Heart left ventricle (tissue), 13 donors: ENCODE results near the gene SCN4B.

Experiments used
- CTCF ChIP-seq, 12 donors: fragments of 200-600 bp; sonication (generic) in 4 of 12; IDR thresholded peaks; one replicate each; pipeline versions ENCODE4 v1.5.0 to v1.8.0; 2018 to 2022; ENCODE audit warnings: antibody characterized with exemption in 12 of 12, mild to moderate bottlenecking in 5 of 12
- POLR2A ChIP-seq, 2 donors: fragments of 450-650 bp; IDR thresholded peaks; one replicate each; pipeline ENCODE4 v1.6.1; 2017; ENCODE audit warnings: antibody characterized with exemption in 2 of 2, mild to moderate bottlenecking in 2 of 2, moderate library complexity in 2 of 2
- donor health status: ischemic (EF 13 %, LVEDD 7.1; RV severe dilation, severe dysfunction).
- donor health status: DM: no; HTN: yes; CAD: no.
- donor health status: DM: no; HTN: no; CAD: no.
- donor health status: ischemic (EF 25% LVEDD 6.9; RV normal size, moderate dysfunction).
- donor health status: ischemic (EF 25% LVEDD 5.7; RV mildly dilated, moderate dysfunction).
- donor health status: ischemic (EF 35%, LVEDD 5.7; RV mildly dilated, moderate dysfunction).
- donor health status: nonischemic (EF 11% LVEDD 7.7; RV severe dilation, severe dysfunction).
- donor health status: DM: yes; HTN: yes; CAD: no.
- donor health status: PGD.
- donor health status: ischemic (EF 29% LVEDD 5.4; RV normal size, mild dysfunction).
- donor health status: nonischemic (EF 23%, LVEDD 6.1; RV moderate dilation, normal function).

GRCh38 chr11:118146554-118146953 is 6.1 kb downstream of the SCN4B start:
- TF ChIP-seq CTCF (IDR thresholded peaks at IDR 0.05): no peak
- no peak for TF ChIP-seq POLR2A (IDR thresholded peaks at IDR 0.05)
